CD4-positive, alpha-beta T cell treated with Interleukin-15 for 4 hours (primary cell): ENCODE data around the gene PCDHAC2.

ENCODE experiments used
- DNase-seq: peaks from one replicate; pipeline ENCODE4 v3.0.0-alpha.2; 2020; ENCODE audit warnings: low spot score

The PCDHAC2 gene

DNA sequence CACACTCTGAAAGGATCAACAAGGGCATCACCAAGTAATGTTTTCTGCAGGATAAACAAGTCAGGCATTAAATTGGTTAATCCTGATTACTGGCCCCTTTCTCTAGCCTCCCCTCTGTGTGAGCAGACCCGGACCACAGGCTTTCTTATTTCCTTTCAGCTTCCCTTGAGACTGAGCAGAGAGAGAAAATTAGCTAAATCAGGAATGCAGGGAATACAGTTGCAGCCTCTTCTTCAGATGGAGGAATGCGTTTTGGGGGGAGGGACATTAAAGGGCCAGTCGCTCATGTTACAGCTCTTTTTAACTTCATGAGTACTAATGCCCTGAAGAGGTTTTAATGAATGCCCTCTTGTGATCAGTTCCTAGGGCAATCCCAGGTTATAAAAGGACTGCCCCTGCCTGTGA lies 19.8 kb downstream of the PCDHAC2 start:
- no peak for DNase-seq

DNA sequence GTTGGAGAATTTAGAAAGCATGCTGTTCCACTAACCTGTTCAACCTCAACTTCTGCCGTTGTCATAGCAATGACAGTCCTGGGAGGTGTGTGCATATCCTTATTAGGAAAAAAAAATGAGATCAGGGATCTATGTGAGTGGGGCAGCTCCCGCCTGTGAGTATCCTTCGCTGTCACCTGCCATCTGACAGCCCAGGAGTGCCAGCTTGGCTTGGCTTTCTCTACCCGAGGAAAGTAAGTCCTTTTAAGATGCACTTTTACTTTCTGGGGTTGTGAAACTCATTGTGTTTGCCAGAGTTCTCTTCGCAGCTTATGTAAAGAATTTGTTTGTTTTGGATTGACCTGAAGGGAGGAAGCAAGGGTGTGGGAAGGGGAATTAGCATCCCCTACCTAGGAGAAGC lies 21.8 kb downstream of the PCDHAC2 start:
- DNase-seq = no peak

DNA sequence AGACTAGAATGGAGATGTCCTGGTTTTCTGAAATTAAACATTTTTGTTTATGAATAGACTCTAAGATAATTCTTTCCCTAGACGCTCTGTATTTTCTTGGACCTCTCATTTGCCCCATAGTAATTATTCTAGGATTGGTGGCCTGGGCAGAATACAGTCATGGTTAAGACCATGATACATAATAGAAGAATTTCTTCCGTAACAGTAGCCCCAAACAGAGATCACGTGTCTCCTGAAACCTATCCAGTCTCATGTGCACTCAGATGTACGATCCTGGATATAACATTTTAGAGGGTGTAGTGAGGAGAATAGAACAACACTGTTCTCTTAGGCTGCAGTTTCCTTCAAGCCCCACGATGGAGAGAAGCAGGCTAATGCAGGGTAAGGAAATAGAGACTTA lies 22.3 kb downstream of the PCDHAC2 start:
- no peak for DNase-seq

DNA sequence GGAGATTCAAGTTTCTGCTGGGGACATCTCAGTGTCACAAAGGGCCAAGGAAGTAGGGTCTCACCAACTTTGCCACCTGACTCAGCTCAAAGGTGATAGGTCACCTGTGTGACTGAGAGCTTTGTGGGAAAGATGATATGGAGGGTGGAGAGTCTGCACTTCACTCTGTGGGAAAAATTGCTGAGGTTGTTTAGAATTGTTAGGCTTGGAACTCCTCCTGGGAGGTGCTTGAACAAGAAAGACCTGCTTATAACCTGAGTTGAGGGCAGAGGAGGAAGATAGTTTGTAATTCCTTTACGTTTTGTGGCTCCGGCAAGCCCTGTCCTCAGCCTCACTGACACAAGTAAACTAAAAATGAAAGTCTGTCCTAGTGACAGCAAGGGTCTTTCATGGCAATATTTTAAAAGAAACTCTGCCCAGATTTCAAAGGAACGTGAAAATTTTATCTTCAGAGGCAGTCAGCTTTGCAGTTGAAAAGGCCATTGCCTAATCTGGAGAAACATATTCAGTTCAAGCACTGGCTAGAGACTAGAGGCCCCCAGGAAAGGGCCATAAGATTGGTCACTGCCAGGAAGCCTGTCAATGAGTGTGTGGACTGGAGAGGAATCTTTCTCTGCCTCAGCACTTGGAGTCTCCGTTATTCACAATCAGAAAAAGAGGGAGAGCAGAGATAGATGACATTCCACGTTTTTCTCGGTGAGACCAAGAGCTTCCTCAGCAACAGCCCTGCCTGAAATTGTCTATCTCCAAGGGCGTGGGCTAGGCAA lies 23.2 kb downstream of the PCDHAC2 start:
- no peak for DNase-seq

DNA sequence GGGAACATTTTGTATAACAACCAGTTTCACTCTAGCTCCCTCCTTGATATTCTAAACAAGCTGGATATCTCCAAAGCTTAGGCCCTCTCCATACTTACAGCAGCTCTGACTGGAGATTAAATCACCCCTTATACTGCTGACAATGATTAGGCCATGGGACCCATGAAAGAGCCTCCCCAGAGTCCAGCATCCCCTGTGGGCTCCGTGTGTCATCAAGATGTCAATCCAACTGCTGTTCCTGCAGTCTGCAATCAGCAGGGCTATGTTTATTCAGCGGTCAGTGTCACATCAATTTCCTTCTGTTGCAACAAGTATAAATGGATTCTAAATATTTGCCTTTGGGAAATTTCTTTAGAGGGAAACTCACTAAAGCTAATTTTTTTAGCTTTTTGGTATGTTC lies 26.6 kb downstream of the PCDHAC2 start:
- no peak for DNase-seq

DNA sequence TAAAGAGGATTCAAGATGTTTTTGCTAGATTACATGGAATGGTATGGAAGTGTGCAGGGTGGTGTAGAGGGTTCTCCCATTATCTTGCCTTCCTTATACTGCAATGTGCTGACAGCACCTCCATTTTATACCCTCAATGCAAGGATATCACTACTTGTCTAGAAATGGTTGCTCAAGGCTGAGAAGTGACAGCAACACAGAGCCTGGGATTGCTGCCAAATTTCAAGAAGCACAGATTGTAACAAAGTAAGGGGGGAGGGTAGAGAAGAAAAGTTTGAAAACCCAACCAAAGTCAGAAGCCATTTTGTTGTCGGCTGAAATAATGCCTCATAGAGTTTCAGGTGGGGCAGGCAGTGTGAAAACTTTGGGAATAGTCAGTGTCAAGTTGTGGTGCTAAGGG lies 29.8 kb downstream of the PCDHAC2 start:
- DNase-seq = no peak

DNA sequence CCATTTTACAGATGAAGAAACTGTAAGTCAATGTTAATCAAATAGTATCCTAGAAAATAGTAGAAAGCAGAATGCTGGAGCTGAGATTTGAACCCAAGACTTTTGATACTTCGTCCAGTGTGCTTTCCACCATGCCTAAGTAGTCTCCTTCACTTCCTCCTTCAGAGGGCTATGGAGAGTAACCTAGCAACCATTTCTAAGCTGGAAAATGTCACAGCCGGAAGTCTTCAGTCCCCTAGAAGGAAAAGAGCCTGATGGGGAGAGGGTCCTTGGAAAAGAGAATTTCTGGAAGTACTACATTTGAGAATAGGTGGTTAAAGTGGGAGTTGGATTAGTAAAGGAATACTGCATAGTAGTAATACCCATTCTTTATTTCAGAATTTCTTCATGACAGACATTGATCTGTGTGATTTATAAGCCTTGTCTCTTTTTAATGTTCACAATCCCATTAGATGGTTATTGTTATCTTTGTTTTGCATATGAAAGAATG lies 32.7 kb downstream of the PCDHAC2 start:
- no peak for DNase-seq

DNA sequence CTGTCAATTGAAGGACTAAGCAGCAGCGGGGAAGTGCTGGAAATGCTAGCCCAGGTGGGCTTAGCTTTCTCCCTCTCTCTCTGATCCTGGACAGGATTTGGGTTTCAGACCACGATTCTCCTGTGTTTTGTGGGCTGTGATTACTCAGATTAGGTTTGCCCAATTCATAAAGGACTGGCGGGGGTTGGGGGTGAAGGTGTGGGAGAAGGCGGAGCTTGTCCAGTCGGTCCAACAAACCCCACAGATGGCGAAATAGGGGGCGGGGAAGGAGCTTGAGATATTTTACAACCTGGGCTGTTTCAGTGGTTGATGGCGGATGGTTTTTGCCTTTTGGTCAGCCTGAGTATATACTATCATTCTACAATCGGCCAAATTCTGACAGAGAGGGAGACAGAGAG lies 35.2 kb downstream of the PCDHAC2 start:
- no peak for DNase-seq

DNA sequence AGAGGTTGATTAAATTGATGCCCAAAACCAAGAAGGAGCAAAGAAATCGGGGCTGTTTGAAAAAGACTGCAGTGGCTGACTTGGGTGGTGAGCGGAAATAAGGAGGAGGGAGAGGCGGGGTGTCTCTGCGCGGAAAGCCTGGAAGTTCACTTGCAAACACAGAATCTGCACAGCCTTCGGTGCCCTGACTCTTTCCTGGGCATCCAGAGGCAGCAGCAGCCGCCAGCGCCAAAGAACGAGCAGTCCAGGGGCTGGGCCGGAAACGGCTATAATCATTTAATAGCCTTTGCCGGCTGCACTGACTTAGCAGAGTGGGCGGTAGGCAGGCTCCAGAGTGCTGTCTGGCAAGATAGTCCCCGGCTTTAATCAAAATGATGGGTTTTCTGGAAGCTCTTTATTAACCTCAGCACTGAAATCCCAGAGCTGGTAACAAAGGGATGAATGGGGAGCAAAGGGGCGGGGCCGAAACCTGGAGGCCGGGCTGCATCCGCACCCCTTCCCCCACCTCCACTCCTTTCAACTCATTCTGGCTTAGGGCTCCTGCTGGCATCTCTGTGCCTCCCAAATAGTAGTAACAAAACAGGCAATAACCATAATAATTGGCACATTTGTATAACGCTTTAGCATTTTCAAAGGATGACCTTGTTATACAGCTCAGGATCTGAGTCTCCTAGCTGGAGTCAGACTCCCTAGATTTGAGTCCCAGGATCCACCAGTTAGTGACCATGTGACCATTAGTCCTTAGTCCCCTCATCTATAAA lies 35.7 kb downstream of the PCDHAC2 start:
- DNase-seq = no peak

DNA sequence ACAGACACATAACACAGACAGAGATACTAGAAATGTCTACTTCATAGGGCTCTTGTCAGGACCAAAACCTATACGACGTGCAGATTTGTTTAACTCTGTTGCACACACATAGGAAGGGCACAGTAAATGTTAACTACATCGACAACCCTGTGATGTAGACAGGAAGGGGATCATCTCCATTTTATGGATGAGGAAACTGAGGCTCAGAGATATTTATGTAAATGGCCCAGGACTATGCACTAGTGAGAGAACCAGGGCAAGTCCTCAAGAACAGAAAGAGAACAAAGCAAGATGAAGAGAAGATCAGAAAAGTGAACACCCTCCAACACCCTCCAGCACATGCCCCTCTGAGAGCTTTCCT lies 36.3 kb downstream of the PCDHAC2 start:
- DNase-seq = no peak

DNA sequence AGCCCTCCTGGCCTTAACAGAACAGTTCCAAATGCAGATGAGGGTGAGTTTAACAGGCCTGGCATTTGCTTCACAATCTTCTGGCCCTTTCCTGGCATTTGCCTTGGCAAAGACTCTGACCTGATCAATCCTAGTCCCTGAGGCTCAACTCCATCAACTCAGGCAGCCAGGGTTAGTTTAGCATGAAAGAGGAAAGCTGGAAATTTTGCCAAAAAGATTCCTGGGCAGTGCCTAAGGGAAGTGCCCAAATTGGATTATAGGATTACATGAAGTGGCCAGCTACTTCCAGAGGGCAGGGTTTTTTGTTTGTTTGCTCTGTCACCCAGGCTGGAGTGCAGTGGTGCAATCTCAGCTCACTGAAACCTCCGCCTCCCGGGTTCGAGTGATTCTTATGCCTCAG lies 36.8 kb downstream of the PCDHAC2 start:
- DNase-seq = no peak

DNA sequence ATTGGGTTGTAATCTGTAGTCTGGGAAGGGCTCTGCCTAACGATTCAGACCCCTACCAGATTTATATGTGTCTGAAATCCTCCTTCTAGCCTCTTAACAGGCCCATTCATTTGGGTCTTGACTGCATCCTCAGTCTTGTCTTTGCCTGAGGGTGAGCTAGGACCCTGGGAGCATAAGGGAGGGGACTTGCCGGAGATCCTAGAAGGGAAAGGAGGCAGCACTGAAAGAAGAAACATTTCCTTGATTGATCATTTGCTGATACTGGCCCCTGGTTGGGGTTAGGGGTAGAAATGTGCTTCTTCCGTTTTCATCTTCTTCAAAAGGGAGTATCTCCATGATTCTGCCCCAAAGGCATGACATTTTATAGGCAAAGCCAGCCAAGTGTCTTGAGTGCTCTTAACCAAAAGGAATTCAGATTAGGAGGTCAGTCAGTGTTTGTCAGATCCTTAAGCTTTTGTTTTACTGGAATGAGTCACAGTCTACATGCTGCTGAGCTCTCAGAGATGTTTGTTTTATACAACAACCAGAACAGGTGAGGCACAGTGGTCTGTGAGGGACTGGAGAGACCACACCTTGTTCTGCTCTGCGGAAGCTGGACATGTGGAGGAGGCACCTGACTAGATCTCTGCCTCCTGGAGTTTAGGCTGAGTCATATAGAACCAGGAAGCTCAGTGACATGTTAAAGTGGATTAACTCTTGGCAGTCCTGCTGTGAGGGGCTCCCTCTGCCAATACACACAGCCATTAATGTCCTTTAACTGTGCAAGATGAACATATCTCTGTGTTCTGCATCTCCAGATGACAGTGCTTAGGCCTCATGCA lies 37.7 kb downstream of the PCDHAC2 start:
- no peak for DNase-seq

DNA sequence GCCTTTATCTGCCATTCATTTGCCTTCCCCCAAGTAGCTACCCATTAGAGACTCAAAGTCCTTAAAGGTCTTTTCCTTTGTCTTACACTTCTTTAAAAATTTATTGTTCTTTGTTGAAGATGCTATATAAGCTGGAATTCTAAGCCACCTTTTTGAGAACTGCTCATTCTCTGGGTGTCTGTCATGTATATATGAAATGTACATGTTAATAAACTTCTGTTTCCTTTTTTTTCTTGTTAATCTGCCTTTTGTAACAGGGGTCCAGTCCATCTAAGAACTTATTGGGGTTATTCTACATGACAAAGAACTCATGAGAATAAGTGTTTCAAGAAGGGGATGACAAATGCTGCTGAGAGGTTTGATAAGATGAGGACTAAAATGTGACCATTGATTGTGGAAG lies 41.5 kb downstream of the PCDHAC2 start:
- no peak for DNase-seq

DNA sequence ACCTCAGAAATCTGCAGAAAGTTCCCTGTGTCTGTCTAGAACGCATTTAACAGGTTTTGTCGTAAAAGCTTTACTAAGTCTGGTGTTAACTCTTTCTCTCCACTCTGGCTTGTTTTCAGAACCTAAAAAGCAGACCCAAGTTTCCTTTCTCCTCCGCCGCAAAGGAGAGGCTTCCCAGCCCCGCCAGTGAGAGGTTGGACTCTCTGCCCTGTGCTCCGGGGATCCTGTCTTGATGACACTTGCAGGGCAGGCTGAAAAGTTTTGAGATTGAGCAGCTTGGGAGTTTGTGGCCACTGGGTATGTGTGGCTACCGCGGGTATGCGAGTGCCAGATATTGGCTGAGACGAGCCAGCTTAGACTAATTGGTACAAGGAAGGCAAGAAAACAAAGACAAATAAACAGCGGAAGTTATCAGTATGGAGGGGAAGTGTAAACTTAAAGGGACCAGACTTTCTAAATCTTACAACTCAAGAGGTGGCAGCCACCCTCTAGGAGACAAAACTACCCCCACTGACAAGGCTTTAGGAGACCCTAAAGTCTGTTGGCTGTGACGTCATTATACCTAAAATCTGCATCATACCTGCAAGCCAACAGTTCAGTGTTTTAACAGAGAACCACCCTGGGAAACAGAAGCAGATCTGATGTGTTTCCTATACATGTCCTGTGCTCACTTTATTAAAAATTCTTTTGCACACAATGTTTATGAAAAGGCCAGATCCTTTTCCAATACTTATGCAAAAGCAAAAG lies 43.9 kb downstream of the PCDHAC2 start:
- DNase-seq = no peak

DNA sequence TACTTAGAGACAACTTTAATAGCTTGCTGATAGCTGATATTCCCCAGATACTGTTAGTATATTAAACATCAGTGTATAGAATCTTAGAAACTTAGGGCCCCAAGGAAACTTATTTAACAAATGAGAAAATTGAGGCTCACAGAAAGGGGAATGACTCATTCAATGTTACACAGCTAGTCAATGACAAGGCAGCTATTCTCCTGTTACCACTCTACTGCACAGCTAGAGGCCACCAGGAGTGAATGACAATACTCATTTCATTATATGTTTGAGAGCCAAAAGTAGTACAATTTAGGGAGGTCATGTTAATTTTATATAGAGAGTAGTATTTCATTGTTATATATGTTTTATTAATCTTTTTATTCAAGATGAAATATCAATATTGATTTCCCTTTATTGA lies 51.7 kb downstream of the PCDHAC2 start:
- no peak for DNase-seq
